Measurements from ENCODE around the gene DYNC1I1.

Gene DYNC1I1

GRCh38 chr7:95749044-95749443, 23.3 kb upstream of the DYNC1I1 start:
- H3K4me3 ChIP-seq (replicated peaks; ENCODE audit: low read depth, low read length) = no peak overlapping the region

GRCh38 chr7:95749515-95749914, 22.8 kb upstream of the DYNC1I1 start:
- no peak for TF ChIP-seq CTCF (IDR thresholded peaks at IDR 0.05; ENCODE audit: low read length, missing control alignments)
- DNase-seq (ENCODE audit: low read depth) = no peak
- H3K4me3 ChIP-seq (replicated peaks; ENCODE audit: low read depth, low read length) = no peak overlapping the region

More at GRCh38 chr7:95749044-95749443, 23.3 kb upstream of the DYNC1I1 start:
- DNase-seq (ENCODE audit: low read depth) = no peak
- TF ChIP-seq CTCF (IDR thresholded peaks at IDR 0.05; ENCODE audit: low read length, missing control alignments) = no peak

GRCh38 chr7:95753440-95753839, 18.9 kb upstream of the DYNC1I1 start:
- no peak for DNase-seq (ENCODE audit: low read depth)

GRCh38 chr7:95755277-95755934, 16.9 kb upstream of the DYNC1I1 start:
- no peak for TF ChIP-seq CTCF (IDR thresholded peaks at IDR 0.05; ENCODE audit: low read length, missing control alignments)
- no peak for DNase-seq (ENCODE audit: low read depth)
- no peak overlapping the region for H3K4me3 ChIP-seq (replicated peaks; ENCODE audit: low read depth, low read length)

More at GRCh38 chr7:95753440-95753839, 18.9 kb upstream of the DYNC1I1 start:
- H3K4me3 ChIP-seq (replicated peaks; ENCODE audit: low read depth, low read length) = no peak overlapping the region
- TF ChIP-seq CTCF (IDR thresholded peaks at IDR 0.05; ENCODE audit: low read length, missing control alignments) = no peak

GRCh38 chr7:95758187-95758586, 14.2 kb upstream of the DYNC1I1 start:
- TF ChIP-seq CTCF (IDR thresholded peaks at IDR 0.05; ENCODE audit: low read length, missing control alignments) = no peak
- no peak overlapping the region for H3K4me3 ChIP-seq (replicated peaks; ENCODE audit: low read depth, low read length)
- no peak for DNase-seq (ENCODE audit: low read depth)

- no peak for TF ChIP-seq CTCF (IDR thresholded peaks at IDR 0.05; ENCODE audit: low read length, missing control alignments)
- H3K4me3 ChIP-seq (replicated peaks; ENCODE audit: low read depth, low read length) = no peak overlapping the region
- no peak for DNase-seq (ENCODE audit: low read depth)
Measured at GRCh38 chr7:95766086-95766485, 6.3 kb upstream of the DYNC1I1 start.

- no peak overlapping the region for H3K4me3 ChIP-seq (replicated peaks; ENCODE audit: low read depth, low read length)
- no peak for DNase-seq (ENCODE audit: low read depth)
- TF ChIP-seq CTCF (IDR thresholded peaks at IDR 0.05; ENCODE audit: low read length, missing control alignments) = no peak
Measured at GRCh38 chr7:95766657-95767056, 5.7 kb upstream of the DYNC1I1 start.
